Tibial nerve (tissue), 3 donors: ENCODE data around the gene DHFR2.

ENCODE experiments used
- POLR2A ChIP-seq, 2 donors: fragments of 450-650 bp; IDR thresholded peaks; one replicate each; pipeline ENCODE4 v1.6.1; 2017; ENCODE audit warnings: antibody characterized with exemption in 2 of 2, mild to moderate bottlenecking in 2 of 2, moderate library complexity in 2 of 2
- TF ChIP-seq, protein P1 (sequence below), 5 experiments: fragments of 200-600 bp in 3 of 5; fragments of 450-650 bp in 2 of 5; sonication (generic) in 3 of 5; IDR thresholded peaks; one replicate each; pipeline ENCODE4 v1.5.1; 2016 to 2019; ENCODE audit warnings: antibody characterized with exemption in 5 of 5, mild to moderate bottlenecking in 3 of 5, moderate library complexity in 2 of 5

DNA sequence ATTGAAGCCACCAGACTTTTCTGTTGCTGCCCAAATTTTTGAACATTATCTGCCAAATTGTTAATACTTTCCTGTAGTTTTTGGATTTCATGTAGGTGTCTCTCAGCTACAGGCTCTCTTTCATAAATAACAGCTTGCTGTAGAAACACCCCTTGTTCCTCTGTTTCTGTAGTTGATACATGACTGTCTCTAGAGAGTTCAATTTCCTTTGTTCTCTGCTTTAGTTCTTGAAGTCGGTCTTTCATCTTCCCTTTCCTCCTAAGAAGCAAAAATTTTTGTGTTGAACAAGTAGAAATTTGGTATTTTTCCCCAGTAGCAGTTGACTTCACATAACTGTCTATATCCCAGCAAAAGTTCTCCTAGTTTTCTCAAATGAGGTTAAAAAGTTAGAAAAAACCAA lies 47.7 kb downstream of the DHFR2 start:
- TF ChIP-seq, protein P1, sequence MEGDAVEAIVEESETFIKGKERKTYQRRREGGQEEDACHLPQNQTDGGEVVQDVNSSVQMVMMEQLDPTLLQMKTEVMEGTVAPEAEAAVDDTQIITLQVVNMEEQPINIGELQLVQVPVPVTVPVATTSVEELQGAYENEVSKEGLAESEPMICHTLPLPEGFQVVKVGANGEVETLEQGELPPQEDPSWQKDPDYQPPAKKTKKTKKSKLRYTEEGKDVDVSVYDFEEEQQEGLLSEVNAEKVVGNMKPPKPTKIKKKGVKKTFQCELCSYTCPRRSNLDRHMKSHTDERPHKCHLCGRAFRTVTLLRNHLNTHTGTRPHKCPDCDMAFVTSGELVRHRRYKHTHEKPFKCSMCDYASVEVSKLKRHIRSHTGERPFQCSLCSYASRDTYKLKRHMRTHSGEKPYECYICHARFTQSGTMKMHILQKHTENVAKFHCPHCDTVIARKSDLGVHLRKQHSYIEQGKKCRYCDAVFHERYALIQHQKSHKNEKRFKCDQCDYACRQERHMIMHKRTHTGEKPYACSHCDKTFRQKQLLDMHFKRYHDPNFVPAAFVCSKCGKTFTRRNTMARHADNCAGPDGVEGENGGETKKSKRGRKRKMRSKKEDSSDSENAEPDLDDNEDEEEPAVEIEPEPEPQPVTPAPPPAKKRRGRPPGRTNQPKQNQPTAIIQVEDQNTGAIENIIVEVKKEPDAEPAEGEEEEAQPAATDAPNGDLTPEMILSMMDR (IDR thresholded peaks at IDR 0.05): no peak
- no peak for TF ChIP-seq POLR2A (IDR thresholded peaks at IDR 0.05)
